ENCODE measurements around the gene CCPG1.

CCPG1 gene

GRCh38 chr15:55337160-55337559 is 71.0 kb downstream of the CCPG1 start (continued):
- TF ChIP-seq ZNF624 (tag by site-specific recombination; IDR thresholded peaks at IDR 0.05) (no peak), ZNF830 (tag by site-specific recombination; IDR thresholded peaks at IDR 0.05; ENCODE audit: low read depth) (no peak), ZNF555 (tag by site-specific recombination; conservative IDR thresholded peaks at IDR 0.05) (no peak), ZNF621 (tag by site-specific recombination; IDR thresholded peaks at IDR 0.05) (no peak), ZNF239 (tag by site-specific recombination; IDR thresholded peaks at IDR 0.05) (no peak), ZNF777 (tag by site-specific recombination; IDR thresholded peaks at IDR 0.05; ENCODE audit: borderline replicate concordance) (no peak), ZNF768 (tag by site-specific recombination; IDR thresholded peaks at IDR 0.05) (no peak), ZNF155 (tag by site-specific recombination; IDR thresholded peaks at IDR 0.05) (no peak), YY2 (tag by site-specific recombination; IDR thresholded peaks at IDR 0.05) (no peak), ZNF530 (tag by site-specific recombination; IDR thresholded peaks at IDR 0.05; ENCODE audit: low read depth) (no peak)
- TF ChIP-seq, protein P1, sequence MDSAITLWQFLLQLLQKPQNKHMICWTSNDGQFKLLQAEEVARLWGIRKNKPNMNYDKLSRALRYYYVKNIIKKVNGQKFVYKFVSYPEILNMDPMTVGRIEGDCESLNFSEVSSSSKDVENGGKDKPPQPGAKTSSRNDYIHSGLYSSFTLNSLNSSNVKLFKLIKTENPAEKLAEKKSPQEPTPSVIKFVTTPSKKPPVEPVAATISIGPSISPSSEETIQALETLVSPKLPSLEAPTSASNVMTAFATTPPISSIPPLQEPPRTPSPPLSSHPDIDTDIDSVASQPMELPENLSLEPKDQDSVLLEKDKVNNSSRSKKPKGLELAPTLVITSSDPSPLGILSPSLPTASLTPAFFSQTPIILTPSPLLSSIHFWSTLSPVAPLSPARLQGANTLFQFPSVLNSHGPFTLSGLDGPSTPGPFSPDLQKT (IDR thresholded peaks at IDR 0.05; ENCODE audit: borderline replicate concordance, low read depth, low read length), result no peak

GRCh38 chr15:55334997-55335396 is 73.2 kb downstream of the CCPG1 start:
- H3K4me3 ChIP-seq (ENCODE audit: low read depth, low read length), result no peak overlapping the region
- no peak overlapping the region for H3K27ac ChIP-seq (ENCODE audit: extremely low read depth, low read depth, low read length)
- ChIA-PET CTCF (interaction anchor here (0.6 kb wide), 1 partner anchor 44 kb away, joined by 3 read pairs; no protein-coding TSS in a partner anchor), POLR2A (no interaction called here)
- TF ChIP-seq ZNF792 (tag by site-specific recombination; IDR thresholded peaks at IDR 0.05), result no peak
- no peak for TF ChIP-seq ZNF747 (tag by site-specific recombination; IDR thresholded peaks at IDR 0.05)
- no peak for TF ChIP-seq ZNF692 (tag by site-specific recombination; IDR thresholded peaks at IDR 0.05)
- no peak for TF ChIP-seq SCRT2 (tag by site-specific recombination; IDR thresholded peaks at IDR 0.05)
- no peak for TF ChIP-seq ZNF514 (tag by site-specific recombination; IDR thresholded peaks at IDR 0.05)
- no peak for TF ChIP-seq PRDM1 (tag by site-specific recombination; IDR thresholded peaks at IDR 0.05)
- TF ChIP-seq YY1 (tag by site-specific recombination; IDR thresholded peaks at IDR 0.05), result no peak
- peaks cover 0 to 8% of the 10 kb centered on the region in 2 experiments; a peak in 2 of 3 replicates for H3K36me3 ChIP-seq (ENCODE audit: control insufficient read depth in 2 of 2, insufficient read depth in 1 of 2, low read length in 2 of 2)
- no peaks in the 10 kb centered on the region for H3K9me3 ChIP-seq (ENCODE audit: control insufficient read depth, insufficient read depth, low read depth, low read length)
- no peaks in the 10 kb centered on the region for H3K4me1 ChIP-seq (ENCODE audit: control insufficient read depth, insufficient read depth, low read length)

GRCh38 chr15:55334371-55334770 is 73.8 kb downstream of the CCPG1 start:
- Histone ChIP-seq H3K4me3 (ENCODE audit: low read depth, low read length) (no peak overlapping the region), H3K27ac (ENCODE audit: extremely low read depth, low read depth, low read length) (no peak overlapping the region), H3K4me1 (ENCODE audit: control insufficient read depth, insufficient read depth, low read length) (no peaks in the 10 kb centered on the region), H3K36me3 (ENCODE audit: control insufficient read depth in 2 of 2, insufficient read depth in 1 of 2, low read length in 2 of 2) (peaks cover 0 to 9% of the 10 kb centered on the region in 2 experiments; a peak in 2 of 3 replicates), H3K9me3 (ENCODE audit: control insufficient read depth, insufficient read depth, low read depth, low read length) (no peaks in the 10 kb centered on the region)
- POLR2A ChIA-PET, result no interaction called here
- TF ChIP-seq ZBTB17 (tag by site-specific recombination; IDR thresholded peaks at IDR 0.05), result no peak
- TF ChIP-seq, protein P2, sequence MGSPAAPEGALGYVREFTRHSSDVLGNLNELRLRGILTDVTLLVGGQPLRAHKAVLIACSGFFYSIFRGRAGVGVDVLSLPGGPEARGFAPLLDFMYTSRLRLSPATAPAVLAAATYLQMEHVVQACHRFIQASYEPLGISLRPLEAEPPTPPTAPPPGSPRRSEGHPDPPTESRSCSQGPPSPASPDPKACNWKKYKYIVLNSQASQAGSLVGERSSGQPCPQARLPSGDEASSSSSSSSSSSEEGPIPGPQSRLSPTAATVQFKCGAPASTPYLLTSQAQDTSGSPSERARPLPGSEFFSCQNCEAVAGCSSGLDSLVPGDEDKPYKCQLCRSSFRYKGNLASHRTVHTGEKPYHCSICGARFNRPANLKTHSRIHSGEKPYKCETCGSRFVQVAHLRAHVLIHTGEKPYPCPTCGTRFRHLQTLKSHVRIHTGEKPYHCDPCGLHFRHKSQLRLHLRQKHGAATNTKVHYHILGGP (tag by site-specific recombination; IDR thresholded peaks at IDR 0.05), result no peak
- TF ChIP-seq ZNF114 (tag by site-specific recombination; IDR thresholded peaks at IDR 0.05), result no peak
- TF ChIP-seq ZNF292 (tag by site-specific recombination; IDR thresholded peaks at IDR 0.05; ENCODE audit: borderline replicate concordance, low read depth), result no peak
- TF ChIP-seq ZNF155 (tag by site-specific recombination; IDR thresholded peaks at IDR 0.05), result no peak
- TF ChIP-seq ZNF518A (tag by site-specific recombination; conservative IDR thresholded peaks at IDR 0.05; ENCODE audit: low read depth), result no peak
- TF ChIP-seq ZNF2 (tag by site-specific recombination; IDR thresholded peaks at IDR 0.05), result no peak
- TF ChIP-seq KLF10 (tag by site-specific recombination; IDR thresholded peaks at IDR 0.05), result no peak
- TF ChIP-seq MYNN (tag by site-specific recombination; IDR thresholded peaks at IDR 0.05; ENCODE audit: borderline replicate concordance), result no peak
- no peak for TF ChIP-seq ZNF521 (tag by site-specific recombination; IDR thresholded peaks at IDR 0.05)
- CTCF ChIA-PET, result no interaction called here
